HFFc6 (cell line): ENCODE measurements around the gene ZDHHC1. TPM values are rescaled to one million over a fixed set of nuclear protein-coding genes. Genes with fewer than 3 reads are reported as not detected.

ENCODE experiments used
- DNase-seq: peaks from one replicate; pipeline ENCODE4 v3.0.0-alpha.2; 2018
- H3K27ac Mint-ChIP-seq: 2 replicates; pipeline ENCODE4 v1.8.0; 2020; ENCODE audit warnings: mild to moderate bottlenecking, mixed read lengths
- H3K27me3 Mint-ChIP-seq: 2 replicates; pipeline ENCODE4 v1.8.0; 2021; ENCODE audit warnings: mild to moderate bottlenecking, moderate library complexity, mixed read lengths; ENCODE audit not compliant: insufficient read depth
- H3K36me3 Mint-ChIP-seq: 2 replicates; pipeline ENCODE4 v1.8.0; 2021; ENCODE audit warnings: low read depth, mixed read lengths
- H3K4me1 Mint-ChIP-seq: 2 replicates; pipeline ENCODE4 v1.8.0; 2020; ENCODE audit warnings: low read depth, mixed read lengths
- H3K4me3 Mint-ChIP-seq: 2 replicates; pipeline ENCODE4 v1.8.0; 2020; ENCODE audit warnings: mild to moderate bottlenecking, moderate library complexity, mixed read lengths
- H3K9me3 Mint-ChIP-seq: 2 replicates; pipeline ENCODE4 v1.8.0; 2020; ENCODE audit warnings: mild to moderate bottlenecking, mixed read lengths
- total RNA-seq, 6 experiments: library from RNA; stranded (reverse); fragmentation: NEBNext Ultra II Directional; extraction: Animal tissue kit (Norgen Biotek cat#: 25700); gene quantifications; 2 replicates in 1 of 6; 3 replicates in 5 of 6; pipeline ENCODE4 v1.2.3, GENCODE V29; 2021
- TF ChIP-seq, protein P1 (sequence below): fragments of 200-600 bp; sonication (generic); IDR thresholded peaks from 2 replicates; pipeline ENCODE4 v1.5.0; 2021; ENCODE audit warnings: antibody characterized with exemption, mild to moderate bottlenecking

The ZDHHC1 gene
- total RNA-seq, 6 experiments from 2014 or later: 2.1 to 5.4 (median 2.8) TPM

DNA sequence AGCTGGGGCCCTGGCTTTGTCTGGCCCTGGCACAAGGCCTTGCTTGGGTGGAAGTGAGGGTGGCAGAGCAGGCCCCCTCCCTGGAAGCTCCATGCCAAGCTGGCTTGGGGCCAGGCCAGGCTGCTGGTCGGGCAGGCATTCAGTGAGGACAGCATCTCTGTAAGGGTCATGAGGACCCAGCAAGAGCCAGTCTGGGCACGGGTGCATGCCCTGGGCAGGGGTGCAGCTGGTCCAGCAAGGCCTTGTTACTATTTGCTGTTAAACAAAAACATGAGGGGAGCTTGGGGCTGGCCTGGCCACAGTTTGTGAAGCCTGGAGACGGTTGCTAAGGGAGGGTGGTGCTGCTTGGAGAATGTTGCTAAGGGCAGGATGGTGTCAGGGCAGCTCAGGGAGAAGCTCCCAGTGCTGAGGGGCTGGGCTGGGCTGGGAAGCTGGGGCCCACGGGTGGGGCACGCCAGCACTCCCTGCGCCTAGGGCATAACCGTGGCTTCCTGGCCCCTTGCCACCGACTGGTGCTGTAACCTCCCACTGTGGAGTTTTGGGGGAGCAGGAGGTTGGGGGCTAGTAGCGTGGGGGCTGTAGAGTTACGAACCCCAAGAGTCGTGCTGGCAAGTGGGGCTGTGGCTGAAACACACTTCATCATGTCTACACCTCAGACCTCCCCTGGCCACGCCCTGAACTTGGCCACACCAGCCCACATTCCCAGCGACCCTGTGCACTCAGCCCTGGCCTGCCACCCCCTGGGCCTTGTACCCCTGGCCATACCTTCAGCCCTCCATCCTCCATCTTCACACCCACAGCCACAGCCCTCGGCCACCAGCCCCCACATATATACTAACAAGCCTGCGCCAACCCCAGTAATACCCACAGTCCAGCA is 24.6 kb downstream of the ZDHHC1 start:
- TF ChIP-seq, protein P1, sequence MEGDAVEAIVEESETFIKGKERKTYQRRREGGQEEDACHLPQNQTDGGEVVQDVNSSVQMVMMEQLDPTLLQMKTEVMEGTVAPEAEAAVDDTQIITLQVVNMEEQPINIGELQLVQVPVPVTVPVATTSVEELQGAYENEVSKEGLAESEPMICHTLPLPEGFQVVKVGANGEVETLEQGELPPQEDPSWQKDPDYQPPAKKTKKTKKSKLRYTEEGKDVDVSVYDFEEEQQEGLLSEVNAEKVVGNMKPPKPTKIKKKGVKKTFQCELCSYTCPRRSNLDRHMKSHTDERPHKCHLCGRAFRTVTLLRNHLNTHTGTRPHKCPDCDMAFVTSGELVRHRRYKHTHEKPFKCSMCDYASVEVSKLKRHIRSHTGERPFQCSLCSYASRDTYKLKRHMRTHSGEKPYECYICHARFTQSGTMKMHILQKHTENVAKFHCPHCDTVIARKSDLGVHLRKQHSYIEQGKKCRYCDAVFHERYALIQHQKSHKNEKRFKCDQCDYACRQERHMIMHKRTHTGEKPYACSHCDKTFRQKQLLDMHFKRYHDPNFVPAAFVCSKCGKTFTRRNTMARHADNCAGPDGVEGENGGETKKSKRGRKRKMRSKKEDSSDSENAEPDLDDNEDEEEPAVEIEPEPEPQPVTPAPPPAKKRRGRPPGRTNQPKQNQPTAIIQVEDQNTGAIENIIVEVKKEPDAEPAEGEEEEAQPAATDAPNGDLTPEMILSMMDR: no peak
- Mint-ChIP-seq H3K36me3 (no peaks in the 10 kb centered on the region), H3K27me3 (peaks cover 21% of the 10 kb centered on the region), H3K4me3 (no peak overlapping the region), H3K4me1 (no peaks in the 10 kb centered on the region), H3K9me3 (no peaks in the 10 kb centered on the region), H3K27ac (no peak overlapping the region)
- no peak for DNase-seq

DNA sequence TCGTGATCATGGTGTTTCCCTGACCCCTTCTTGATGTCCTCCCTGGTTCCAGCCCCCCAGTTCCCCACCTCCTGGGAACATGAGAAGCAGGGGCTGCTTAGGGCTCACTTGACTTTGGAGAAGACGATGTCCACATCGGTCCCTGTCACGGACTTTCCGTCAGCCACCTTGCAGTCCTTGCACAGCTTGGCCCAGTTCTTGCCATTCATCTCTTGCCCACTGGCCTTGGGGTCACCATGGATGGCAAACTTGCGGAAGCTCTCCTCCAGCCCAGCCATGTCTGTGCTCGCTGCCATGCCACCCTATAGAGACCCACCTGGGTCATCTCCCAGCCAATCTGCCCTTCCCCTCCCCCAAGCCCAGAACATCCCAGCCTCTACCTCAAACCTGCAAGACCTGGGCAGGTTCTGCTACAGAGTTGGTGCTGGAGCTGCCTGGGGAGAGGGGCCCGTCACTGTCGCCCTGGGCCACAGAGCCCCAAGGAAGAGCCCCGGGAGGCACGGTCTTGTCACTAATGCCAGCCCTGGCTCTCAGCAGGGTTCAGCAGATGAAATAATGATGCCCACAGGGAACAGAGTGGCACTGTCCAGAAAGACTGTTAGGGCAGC is 25.4 kb downstream of the ZDHHC1 start:
- no peak overlapping the region for H3K4me3 Mint-ChIP-seq
- TF ChIP-seq, protein P1: no peak
- H3K4me1 Mint-ChIP-seq: no peaks in the 10 kb centered on the region
- no peak overlapping the region for H3K27ac Mint-ChIP-seq
- no peaks in the 10 kb centered on the region for H3K9me3 Mint-ChIP-seq
- no peak for DNase-seq
- H3K27me3 Mint-ChIP-seq: peaks cover 25% of the 10 kb centered on the region
- no peaks in the 10 kb centered on the region for H3K36me3 Mint-ChIP-seq

DNA sequence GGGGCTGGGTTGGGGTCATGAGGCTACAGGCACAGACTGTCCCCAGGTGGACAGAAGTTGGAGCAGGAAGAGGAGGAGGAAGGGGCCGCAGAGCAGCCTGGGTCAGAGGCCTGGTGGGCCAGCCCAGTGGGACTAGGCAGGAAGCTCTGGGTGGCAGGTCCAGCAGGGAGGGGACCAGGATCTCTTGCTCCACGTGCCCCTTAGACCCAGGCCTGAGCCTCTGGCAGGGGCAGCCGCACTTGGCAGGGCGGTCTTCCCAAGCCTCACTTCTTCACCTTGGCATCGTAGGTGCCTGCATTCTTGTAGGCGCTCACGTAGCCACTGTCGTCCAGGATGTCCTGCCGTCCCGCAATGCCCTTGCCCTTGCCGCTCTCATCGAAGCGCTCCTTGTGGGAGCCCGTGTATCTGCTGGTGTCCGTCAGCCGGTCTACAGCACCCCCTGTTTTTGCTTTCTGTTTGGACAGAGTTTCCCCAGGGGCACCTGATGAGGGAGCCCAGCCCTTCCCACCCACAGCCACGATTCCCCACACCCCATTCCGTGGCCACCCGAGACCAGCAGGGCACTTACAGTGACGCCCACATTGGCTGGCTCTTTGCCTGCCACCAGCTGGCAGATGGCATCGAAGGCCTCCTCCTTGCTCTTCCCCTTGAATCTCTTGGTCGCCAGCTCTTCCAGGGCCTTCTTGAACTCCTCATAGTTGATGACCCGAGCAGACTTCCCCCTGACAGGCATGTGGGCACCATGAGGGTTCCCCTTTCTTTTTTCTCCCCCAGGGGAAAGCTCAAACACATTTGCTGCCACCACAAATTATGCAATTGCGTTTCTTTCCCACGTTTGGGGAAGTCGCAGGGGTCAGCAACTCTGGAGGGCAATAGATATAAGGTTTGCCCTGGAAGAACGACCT is 26.1 kb downstream of the ZDHHC1 start:
- Mint-ChIP-seq H3K27me3 (peaks cover 31% of the 10 kb centered on the region), H3K4me1 (no peaks in the 10 kb centered on the region), H3K27ac (no peak overlapping the region), H3K9me3 (no peaks in the 10 kb centered on the region), H3K4me3 (no peak overlapping the region), H3K36me3 (no peaks in the 10 kb centered on the region)
- DNase-seq: no peak
- TF ChIP-seq, protein P1: no peak

DNA sequence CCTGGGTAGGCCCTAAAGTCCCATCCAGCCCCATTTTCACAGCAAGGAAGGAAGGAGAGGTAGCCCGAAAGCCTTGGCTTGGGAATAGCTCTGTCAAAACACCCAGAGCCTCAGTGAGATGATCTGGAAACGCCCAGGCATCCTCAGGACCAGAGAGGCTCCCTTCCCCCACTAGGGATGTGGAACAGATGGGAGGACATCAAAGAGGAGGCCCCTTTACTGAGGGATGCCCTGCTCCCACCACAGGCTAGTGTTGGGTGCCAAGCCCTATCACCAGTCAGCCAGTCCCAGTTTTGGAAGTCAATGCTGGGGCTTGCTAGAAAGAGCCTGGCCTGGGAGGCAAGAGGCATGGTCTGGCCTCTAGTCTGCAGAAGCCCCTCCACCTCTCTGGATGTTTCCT is 27.7 kb downstream of the ZDHHC1 start:
- TF ChIP-seq, protein P1: no peak
- no peak for DNase-seq
- Mint-ChIP-seq H3K36me3 (no peaks in the 10 kb centered on the region), H3K4me3 (no peak overlapping the region), H3K9me3 (no peaks in the 10 kb centered on the region), H3K27ac (no peak overlapping the region), H3K4me1 (no peaks in the 10 kb centered on the region), H3K27me3 (peaks cover 33% of the 10 kb centered on the region)

DNA sequence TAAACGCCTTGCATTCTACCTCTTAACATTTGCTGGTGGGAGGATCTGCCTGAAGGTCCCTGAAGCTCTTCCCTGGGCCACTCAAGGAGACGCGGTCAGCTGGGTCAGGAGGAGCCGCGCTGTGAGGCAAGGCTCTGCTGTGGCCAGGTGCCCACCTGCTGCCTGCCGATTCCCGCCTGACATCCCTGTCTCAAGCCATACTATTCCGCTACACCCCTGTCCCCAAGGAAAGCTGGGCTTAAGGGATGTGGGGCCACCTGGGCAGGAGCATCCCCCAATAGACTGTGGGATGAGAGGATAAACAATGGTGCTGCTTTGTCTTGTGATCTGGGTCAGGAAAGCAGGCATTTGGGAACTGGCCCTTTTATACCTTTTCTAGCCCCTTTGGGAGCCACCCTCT is 28.1 kb downstream of the ZDHHC1 start:
- Mint-ChIP-seq H3K4me1 (no peaks in the 10 kb centered on the region), H3K27ac (no peak overlapping the region), H3K4me3 (no peak overlapping the region), H3K9me3 (no peaks in the 10 kb centered on the region), H3K36me3 (no peaks in the 10 kb centered on the region), H3K27me3 (peaks cover 33% of the 10 kb centered on the region)
- DNase-seq: no peak
- TF ChIP-seq, protein P1: no peak
